ENCODE measurements around the gene TPST1. TPM values are rescaled to one million over a fixed set of nuclear protein-coding genes. Genes with fewer than 3 reads are reported as not detected.

TPST1 gene
- polyA plus RNA-seq, 1 of the 3 experiments (the other 2 are of a cell fraction) = 36.4 TPM

- H3K79me2 ChIP-seq (ENCODE audit: insufficient read depth) = peaks cover 87% of the 10 kb centered on the region
- WGBS (ENCODE audit: low lambda C conversion rate) = 87% methylated on average over 4 of the region's 4 CpGs
- H3K4me3 ChIP-seq (ENCODE audit: low read depth in 2 of 2, low read length in 1 of 2) = no peak overlapping the region
- no peak overlapping the region for H2AFZ ChIP-seq (ENCODE audit: low read depth)
- no peaks in the 10 kb centered on the region for H3K9me2 ChIP-seq
- ChIA-PET CTCF (interaction anchor here (1.6 kb wide), 1 partner anchor 13 kb away, joined by 7 read pairs; no protein-coding TSS in a partner anchor), POLR2A (no interaction called here)
- no peaks in the 10 kb centered on the region for H3K27me3 ChIP-seq (ENCODE audit: insufficient read depth)
- no peak for DNase-seq
- H3K9ac ChIP-seq = no peak overlapping the region
- no peak overlapping the region for H3K4me2 ChIP-seq
- peaks cover 0 to 6% of the 10 kb centered on the region in 2 experiments; a peak in 1 of 4 replicates for H3K4me1 ChIP-seq (ENCODE audit: control insufficient read depth in 1 of 2, insufficient read depth in 2 of 2, low read depth in 1 of 2, low read length in 1 of 2)
- H3K27ac ChIP-seq (ENCODE audit: low read depth in 2 of 2, low read length in 1 of 2) = no peak overlapping the region
- H4K20me1 ChIP-seq (ENCODE audit: insufficient read depth) = no peaks in the 10 kb centered on the region
- peaks cover 11% of the 10 kb centered on the region for H3F3A ChIP-seq (replicated peaks; ENCODE audit: insufficient read depth)
- no peaks in the 10 kb centered on the region for H3K9me3 ChIP-seq
- TF ChIP-seq ELF1 (IDR thresholded peaks at IDR 0.05) (no peak), ZBTB33 (IDR thresholded peaks at IDR 0.05; ENCODE audit: borderline replicate concordance, low read depth) (no peak), JUND (IDR thresholded peaks at IDR 0.05) (no peak), USF2 (IDR thresholded peaks at IDR 0.05; ENCODE audit: borderline replicate concordance, low read depth, low read length) (no peak), USF1 (IDR thresholded peaks at IDR 0.05; ENCODE audit: borderline replicate concordance, low read depth) (no peak), RAD21 (IDR thresholded peaks at IDR 0.05; ENCODE audit: low read length) (no peak), SIN3A (IDR thresholded peaks at IDR 0.05; ENCODE audit: borderline replicate concordance, low read depth, low read length) (no peak), IRF3 (IDR thresholded peaks at IDR 0.05; ENCODE audit: low read depth, low read length) (no peak), CHD2 (IDR thresholded peaks at IDR 0.05; ENCODE audit: low read length, partially characterized antibody) (no peak), FOXM1 (IDR thresholded peaks at IDR 0.05; ENCODE audit: low read depth) (no peak), RCOR1 (IDR thresholded peaks at IDR 0.05; ENCODE audit: low read length) (no peak)
- peaks cover 12 to 21% of the 10 kb centered on the region in 2 experiments for H3K36me3 ChIP-seq (replicated peaks in 1 of 2; ENCODE audit: control insufficient read depth in 1 of 2, insufficient read depth in 2 of 2, low read length in 1 of 2)
Observed at GRCh38 chr7:66257481-66257880, 52.3 kb downstream of the TPST1 start.

- Histone ChIP-seq H3K79me2 (ENCODE audit: insufficient read depth) (peaks cover 82% of the 10 kb centered on the region), H3K27ac (ENCODE audit: low read depth in 2 of 2, low read length in 1 of 2) (no peak overlapping the region), H3K4me2 (no peak overlapping the region), H3F3A (replicated peaks; ENCODE audit: insufficient read depth) (peaks cover 11% of the 10 kb centered on the region), H3K9me2 (no peaks in the 10 kb centered on the region), H3K9me3 (no peaks in the 10 kb centered on the region), H4K20me1 (ENCODE audit: insufficient read depth) (no peaks in the 10 kb centered on the region), H3K9ac (no peak overlapping the region), H3K27me3 (ENCODE audit: insufficient read depth) (no peaks in the 10 kb centered on the region), H3K36me3 (replicated peaks in 1 of 2; ENCODE audit: control insufficient read depth in 1 of 2, insufficient read depth in 2 of 2, low read length in 1 of 2) (peaks cover 12 to 18% of the 10 kb centered on the region in 2 experiments), H3K4me3 (ENCODE audit: low read depth in 2 of 2, low read length in 1 of 2) (no peak overlapping the region), H3K4me1 (ENCODE audit: control insufficient read depth in 1 of 2, insufficient read depth in 2 of 2, low read depth in 1 of 2, low read length in 1 of 2) (peaks cover 0 to 6% of the 10 kb centered on the region in 2 experiments; a peak in 1 of 4 replicates), H2AFZ (ENCODE audit: low read depth) (no peak overlapping the region)
- 88% methylated on average over 5 of the region's 5 CpGs for WGBS (ENCODE audit: low lambda C conversion rate)
- ChIA-PET CTCF (interaction anchor here (0.6 to 1.6 kb wide), 4 partner anchors 8 to 12 kb away, joined by 3 to 7 read pairs (median 4); no protein-coding TSS in a partner anchor), POLR2A (no interaction called here)
- no peak for DNase-seq
- TF ChIP-seq USF2 (IDR thresholded peaks at IDR 0.05; ENCODE audit: borderline replicate concordance, low read depth, low read length) = no peak
- no peak for TF ChIP-seq EP300 (IDR thresholded peaks at IDR 0.05; ENCODE audit: borderline replicate concordance in 1 of 2, low read depth in 1 of 2, low read length in 1 of 2)
- no peak for TF ChIP-seq NFIC (IDR thresholded peaks at IDR 0.05; ENCODE audit: borderline replicate concordance)
- no peak for TF ChIP-seq FOSL2 (IDR thresholded peaks at IDR 0.05; ENCODE audit: borderline replicate concordance, low read depth)
- TF ChIP-seq RFX5 (IDR thresholded peaks at IDR 0.05; ENCODE audit: low read length) = no peak
- no peak for TF ChIP-seq RAD21 (IDR thresholded peaks at IDR 0.05; ENCODE audit: low read length)
- TF ChIP-seq ELF1 (IDR thresholded peaks at IDR 0.05) = no peak
- TF ChIP-seq FOXM1 (IDR thresholded peaks at IDR 0.05; ENCODE audit: low read depth) = no peak
- no peak for TF ChIP-seq JUND (IDR thresholded peaks at IDR 0.05)
- no peak for TF ChIP-seq GABPA (IDR thresholded peaks at IDR 0.05; ENCODE audit: low read depth)
- no peak for TF ChIP-seq MXI1 (IDR thresholded peaks at IDR 0.05; ENCODE audit: low read depth, low read length)
- TF ChIP-seq SMC3 (IDR thresholded peaks at IDR 0.05; ENCODE audit: low read depth, low read length) = no peak
- TF ChIP-seq EZH2phosphoT487 (IDR thresholded peaks at IDR 0.05; ENCODE audit: borderline replicate concordance, low read depth) = no peak
- TF ChIP-seq IRF3 (IDR thresholded peaks at IDR 0.05; ENCODE audit: low read depth, low read length) = no peak
Observed at GRCh38 chr7:66258409-66258808, 53.3 kb downstream of the TPST1 start.

All from SK-N-SH (cell line).